ENCODE results near the gene NNAT.

Gene NNAT

GRCh38 chr20:37513779-37514359, 7.2 kb upstream of the NNAT start:
- H2BK15ac ChIP-seq (ENCODE audit: low read length): no peak overlapping the region
- no peak overlapping the region for H4K91ac ChIP-seq (ENCODE audit: low read depth, low read length, poor library complexity)
- H3K27me3 ChIP-seq (ENCODE audit: control insufficient read depth in 3 of 3, insufficient read depth in 3 of 3, low read depth in 1 of 3, low read length in 3 of 3): no peaks in the 10 kb centered on the region
- no peak overlapping the region for H2AK5ac ChIP-seq (ENCODE audit: low read depth, low read length)
- H4K8ac ChIP-seq (ENCODE audit: low read depth, low read length): no peak overlapping the region
- no peak overlapping the region for H3K4me2 ChIP-seq (ENCODE audit: insufficient read depth, low read length, poor library complexity, severe bottlenecking)
- H3K79me1 ChIP-seq (ENCODE audit: low read depth, low read length): no peaks in the 10 kb centered on the region
- H3K18ac ChIP-seq (ENCODE audit: low read length): no peak overlapping the region
- no peak overlapping the region for H2BK12ac ChIP-seq (ENCODE audit: low read length)
- no peak overlapping the region for H2BK5ac ChIP-seq (ENCODE audit: low read length)
- H3K23ac ChIP-seq (ENCODE audit: low read depth, low read length, poor library complexity): no peak overlapping the region
- no peak overlapping the region for H3K4ac ChIP-seq (ENCODE audit: low read length)
- H3K9ac ChIP-seq (ENCODE audit: low read depth, low read length, poor library complexity): no peak overlapping the region
- H3K4me3 ChIP-seq (ENCODE audit: low read length in 2 of 2): no peak overlapping the region
- no peak overlapping the region for H2BK120ac ChIP-seq (ENCODE audit: low read depth, low read length)
- no peak overlapping the region for H3K27ac ChIP-seq (replicated peaks; ENCODE audit: low read length)
- H3K36me3 ChIP-seq (replicated peaks in 1 of 2; ENCODE audit: control insufficient read depth in 2 of 2, insufficient read depth in 2 of 2, low read length in 2 of 2): peaks cover 6 to 91% of the 10 kb centered on the region in 2 donors
- H3K4me1 ChIP-seq (ENCODE audit: control insufficient read depth in 2 of 2, insufficient read depth in 1 of 2, low read depth in 1 of 2, low read length in 2 of 2): peaks cover 11 to 12% of the 10 kb centered on the region in 2 donors
- DNase-seq (ENCODE audit: low spot score): no peak
- H3K9me3 ChIP-seq (replicated peaks in 1 of 2; ENCODE audit: control insufficient read depth in 2 of 2, insufficient read depth in 1 of 2, low read depth in 1 of 2, low read length in 2 of 2): no peaks in the 10 kb centered on the region
- no CpG with 5 or more reads among the region's 4 CpGs for WGBS, 2 donors (ENCODE audit: extremely low coverage in 2 of 2, insufficient read length in 2 of 2, insufficient replicate concordance in 1 of 2)
- H3K14ac ChIP-seq (ENCODE audit: low read length): no peak overlapping the region
- H2AFZ ChIP-seq (ENCODE audit: low read length): no peak overlapping the region

- no CpG with 5 or more reads among the region's 4 CpGs for WGBS, 2 donors (ENCODE audit: extremely low coverage in 2 of 2, insufficient read length in 2 of 2, insufficient replicate concordance in 1 of 2)
- no peak overlapping the region for H2BK120ac ChIP-seq (ENCODE audit: low read depth, low read length)
- H3K4me3 ChIP-seq (ENCODE audit: low read length in 2 of 2): no peak overlapping the region
- no peak overlapping the region for H4K91ac ChIP-seq (ENCODE audit: low read depth, low read length, poor library complexity)
- H3K27ac ChIP-seq (replicated peaks; ENCODE audit: low read length): no peak overlapping the region
- H3K14ac ChIP-seq (ENCODE audit: low read length): no peak overlapping the region
- H3K9me3 ChIP-seq (replicated peaks in 1 of 2; ENCODE audit: control insufficient read depth in 2 of 2, insufficient read depth in 1 of 2, low read depth in 1 of 2, low read length in 2 of 2): peaks cover 0 to 14% of the 10 kb centered on the region in 2 donors
- no peak overlapping the region for H3K18ac ChIP-seq (ENCODE audit: low read length)
- H2AFZ ChIP-seq (ENCODE audit: low read length): no peak overlapping the region
- no peak overlapping the region for H3K23ac ChIP-seq (ENCODE audit: low read depth, low read length, poor library complexity)
- H2BK15ac ChIP-seq (ENCODE audit: low read length): no peak overlapping the region
- H3K27me3 ChIP-seq (ENCODE audit: control insufficient read depth in 3 of 3, insufficient read depth in 3 of 3, low read depth in 1 of 3, low read length in 3 of 3): no peaks in the 10 kb centered on the region
- no peak overlapping the region for H3K9ac ChIP-seq (ENCODE audit: low read depth, low read length, poor library complexity)
- no peak overlapping the region for H2BK12ac ChIP-seq (ENCODE audit: low read length)
- H4K8ac ChIP-seq (ENCODE audit: low read depth, low read length): no peak overlapping the region
- no peak overlapping the region for H3K4me2 ChIP-seq (ENCODE audit: insufficient read depth, low read length, poor library complexity, severe bottlenecking)
- H2AK5ac ChIP-seq (ENCODE audit: low read depth, low read length): no peak overlapping the region
- peaks cover 4% of the 10 kb centered on the region for H3K79me1 ChIP-seq (ENCODE audit: low read depth, low read length)
- H3K36me3 ChIP-seq (replicated peaks in 1 of 2; ENCODE audit: control insufficient read depth in 2 of 2, insufficient read depth in 2 of 2, low read length in 2 of 2): peaks cover 6 to 95% of the 10 kb centered on the region in 2 donors
- no peak for DNase-seq (ENCODE audit: low spot score)
- peaks cover 16 to 19% of the 10 kb centered on the region in 2 donors for H3K4me1 ChIP-seq (ENCODE audit: control insufficient read depth in 2 of 2, insufficient read depth in 1 of 2, low read depth in 1 of 2, low read length in 2 of 2)
- no peak overlapping the region for H2BK5ac ChIP-seq (ENCODE audit: low read length)
- H3K4ac ChIP-seq (ENCODE audit: low read length): no peak overlapping the region
Observed at GRCh38 chr20:37515876-37516275, 5.2 kb upstream of the NNAT start.

- Histone ChIP-seq H4K91ac (ENCODE audit: low read depth, low read length, poor library complexity) (no peak overlapping the region), H3K9me3 (replicated peaks in 1 of 2; ENCODE audit: control insufficient read depth in 2 of 2, insufficient read depth in 1 of 2, low read depth in 1 of 2, low read length in 2 of 2) (peaks cover 2 to 26% of the 10 kb centered on the region in 2 donors), H3K23ac (ENCODE audit: low read depth, low read length, poor library complexity) (no peak overlapping the region), H3K14ac (ENCODE audit: low read length) (no peak overlapping the region), H2BK15ac (ENCODE audit: low read length) (no peak overlapping the region), H4K8ac (ENCODE audit: low read depth, low read length) (no peak overlapping the region), H2BK5ac (ENCODE audit: low read length) (no peak overlapping the region), H3K4me1 (ENCODE audit: control insufficient read depth in 2 of 2, insufficient read depth in 1 of 2, low read depth in 1 of 2, low read length in 2 of 2) (peaks cover 16 to 19% of the 10 kb centered on the region in 2 donors), H3K36me3 (replicated peaks in 1 of 2; ENCODE audit: control insufficient read depth in 2 of 2, insufficient read depth in 2 of 2, low read length in 2 of 2) (peaks cover 4 to 88% of the 10 kb centered on the region in 2 donors), H3K18ac (ENCODE audit: low read length) (no peak overlapping the region), H2BK120ac (ENCODE audit: low read depth, low read length) (no peak overlapping the region), H2AFZ (ENCODE audit: low read length) (no peak overlapping the region), H3K4me3 (ENCODE audit: low read length in 2 of 2) (no peak overlapping the region), H3K27me3 (ENCODE audit: control insufficient read depth in 3 of 3, insufficient read depth in 3 of 3, low read depth in 1 of 3, low read length in 3 of 3) (no peaks in the 10 kb centered on the region), H3K9ac (ENCODE audit: low read depth, low read length, poor library complexity) (no peak overlapping the region), H3K4ac (ENCODE audit: low read length) (no peak overlapping the region), H3K79me1 (ENCODE audit: low read depth, low read length) (peaks cover 9% of the 10 kb centered on the region), H3K27ac (replicated peaks; ENCODE audit: low read length) (no peak overlapping the region), H2AK5ac (ENCODE audit: low read depth, low read length) (no peak overlapping the region), H2BK12ac (ENCODE audit: low read length) (no peak overlapping the region), H3K4me2 (ENCODE audit: insufficient read depth, low read length, poor library complexity, severe bottlenecking) (no peak overlapping the region)
- WGBS, 2 donors (ENCODE audit: extremely low coverage in 2 of 2, insufficient read length in 2 of 2, insufficient replicate concordance in 1 of 2): no CpG with 5 or more reads among the region's 13 CpGs
- DNase-seq (ENCODE audit: low spot score): no peak
Observed at GRCh38 chr20:37516811-37517750, 4.0 kb upstream of the NNAT start.

GRCh38 chr20:37518059-37518458, 3.0 kb upstream of the NNAT start:
- Histone ChIP-seq H3K14ac (ENCODE audit: low read length) (no peak overlapping the region), H3K9ac (ENCODE audit: low read depth, low read length, poor library complexity) (no peak overlapping the region), H3K79me1 (ENCODE audit: low read depth, low read length) (peaks cover 15% of the 10 kb centered on the region), H3K9me3 (replicated peaks in 1 of 2; ENCODE audit: control insufficient read depth in 2 of 2, insufficient read depth in 1 of 2, low read depth in 1 of 2, low read length in 2 of 2) (peaks cover 2 to 33% of the 10 kb centered on the region in 2 donors), H2BK15ac (ENCODE audit: low read length) (no peak overlapping the region), H3K27ac (replicated peaks; ENCODE audit: low read length) (no peak overlapping the region), H3K36me3 (replicated peaks in 1 of 2; ENCODE audit: control insufficient read depth in 2 of 2, insufficient read depth in 2 of 2, low read length in 2 of 2) (peaks cover 4 to 82% of the 10 kb centered on the region in 2 donors), H2AK5ac (ENCODE audit: low read depth, low read length) (no peak overlapping the region), H2BK120ac (ENCODE audit: low read depth, low read length) (no peak overlapping the region), H3K4me2 (ENCODE audit: insufficient read depth, low read length, poor library complexity, severe bottlenecking) (no peak overlapping the region), H3K4me1 (ENCODE audit: control insufficient read depth in 2 of 2, insufficient read depth in 1 of 2, low read depth in 1 of 2, low read length in 2 of 2) (peaks cover 16 to 19% of the 10 kb centered on the region in 2 donors), H3K27me3 (ENCODE audit: control insufficient read depth in 3 of 3, insufficient read depth in 3 of 3, low read depth in 1 of 3, low read length in 3 of 3) (no peaks in the 10 kb centered on the region), H2BK5ac (ENCODE audit: low read length) (no peak overlapping the region), H3K18ac (ENCODE audit: low read length) (no peak overlapping the region), H4K91ac (ENCODE audit: low read depth, low read length, poor library complexity) (no peak overlapping the region), H2AFZ (ENCODE audit: low read length) (no peak overlapping the region), H2BK12ac (ENCODE audit: low read length) (no peak overlapping the region), H3K23ac (ENCODE audit: low read depth, low read length, poor library complexity) (no peak overlapping the region), H3K4ac (ENCODE audit: low read length) (no peak overlapping the region), H3K4me3 (ENCODE audit: low read length in 2 of 2) (no peak overlapping the region), H4K8ac (ENCODE audit: low read depth, low read length) (no peak overlapping the region)
- WGBS, 2 donors (ENCODE audit: extremely low coverage in 2 of 2, insufficient read length in 2 of 2, insufficient replicate concordance in 1 of 2): no CpG with 5 or more reads among the region's 7 CpGs
- no peak for DNase-seq (ENCODE audit: low spot score)

Data from neuronal stem cell (in vitro differentiated cells).